ENCODE data around the gene MPC1L.

- TF ChIP-seq CTCF (IDR thresholded peaks at IDR 0.05): no peak
- TF ChIP-seq EZH2 (IDR thresholded peaks at IDR 0.05; ENCODE audit: borderline replicate concordance, insufficient read depth, low read depth, low read length, poor library complexity, severe bottlenecking): no peak
Observed at GRCh38 chrX:40622479-40623138, 619 bp upstream of the MPC1L start.

All from B cell (primary cell).